Measurements from ENCODE around the gene CCDC192.
"Not testable (repeated sequence)": the region's sequence is repeated elsewhere in the genome, so short reads cannot be mapped to it uniquely, and the experiment has no call there.

The CCDC192 gene

GRCh38 chr5:127702926-127703561 is at the start of gene CCDC192:
Gene CCDC192 (plus strand): TSS chr5:127703391. CDS start chr5:127703446, 55 bp downstream.
- DNase-seq, result no peak

- no peak for DNase-seq
These were observed 46.4 kb upstream of the CCDC192 start for GRCh38 chr5:127656825-127657224.

- DNase-seq, result no peak
These were observed 43.0 kb upstream of the CCDC192 start for GRCh38 chr5:127660047-127660733.

- no peak for DNase-seq
These were observed 39.1 kb upstream of the CCDC192 start for GRCh38 chr5:127664093-127664492.

- DNase-seq, result no peak
These were observed 37.5 kb upstream of the CCDC192 start for GRCh38 chr5:127665641-127666040.

- DNase-seq, result no peak
These were observed 37.0 kb upstream of the CCDC192 start for GRCh38 chr5:127666043-127666716.

GRCh38 chr5:127667926-127668325 is 35.3 kb upstream of the CCDC192 start:
- no peak for DNase-seq

- no peak for DNase-seq
These were observed 32.0 kb upstream of the CCDC192 start for GRCh38 chr5:127671218-127671617.

- no peak for DNase-seq
These were observed 29.9 kb upstream of the CCDC192 start for GRCh38 chr5:127673117-127673800.

GRCh38 chr5:127676951-127677350 is 26.2 kb upstream of the CCDC192 start:
- DNase-seq, result not testable (repeated sequence)

GRCh38 chr5:127679691-127680330 is 23.4 kb upstream of the CCDC192 start:
- not testable (repeated sequence) for DNase-seq

GRCh38 chr5:127680595-127680994 is 22.6 kb upstream of the CCDC192 start:
- no peak for DNase-seq

GRCh38 chr5:127683008-127683407 is 20.2 kb upstream of the CCDC192 start:
- no peak for DNase-seq

- DNase-seq, result no peak
These were observed 18.3 kb upstream of the CCDC192 start for GRCh38 chr5:127684726-127685467.

GRCh38 chr5:127685662-127686061 is 17.5 kb upstream of the CCDC192 start:
- DNase-seq, result no peak

GRCh38 chr5:127686424-127686823 is 16.8 kb upstream of the CCDC192 start:
- no peak for DNase-seq

GRCh38 chr5:127694518-127695171 is 8.5 kb upstream of the CCDC192 start:
- no peak for DNase-seq

GRCh38 chr5:127695346-127695745 is 7.8 kb upstream of the CCDC192 start:
- DNase-seq, result no peak

GRCh38 chr5:127696683-127697082 is 6.5 kb upstream of the CCDC192 start:
- DNase-seq, result no peak

- no peak for DNase-seq
These were observed 5.1 kb upstream of the CCDC192 start for GRCh38 chr5:127697894-127698600.

GRCh38 chr5:127699416-127699815 is 3.8 kb upstream of the CCDC192 start:
- DNase-seq, result no peak

Measured in CD4-positive, alpha-beta T cell treated with Interleukin-1 beta for 1 hour (primary cell).